ENCODE results near the gene SOCS1. TPM values are rescaled to one million over a fixed set of nuclear protein-coding genes. Genes with fewer than 3 reads are reported as not detected.

Gene SOCS1
- total RNA-seq, 4 donors from 2014 or later, result 5.3 to 10.5 (median 6.9) TPM

DNA sequence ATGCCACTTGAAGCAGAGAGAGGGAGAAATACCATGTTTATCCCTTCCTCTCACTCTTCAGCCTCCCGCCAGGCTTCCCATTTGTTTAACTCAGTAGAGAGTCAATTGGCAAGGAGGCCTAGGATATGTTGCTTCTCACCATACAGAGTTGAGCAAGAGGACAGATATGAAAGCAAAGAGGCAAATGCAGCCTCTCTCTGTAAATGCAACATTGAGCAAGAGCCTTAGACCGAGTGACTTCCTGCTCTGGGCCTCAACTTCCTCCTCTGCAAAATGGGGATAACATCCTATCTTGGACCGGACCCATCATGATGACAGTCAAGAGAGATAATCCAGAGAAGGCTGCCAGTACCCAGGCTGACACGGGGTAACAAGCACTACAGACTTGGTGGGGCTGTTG is 36.8 kb downstream of the SOCS1 start:
- TF ChIP-seq POLR2A (IDR thresholded peaks at IDR 0.05) (no peak), EP300 (IDR thresholded peaks at IDR 0.05) (no peak)
- Histone ChIP-seq H3K36me3 (no peaks in the 10 kb centered on the region), H3K27me3 (no peaks in the 10 kb centered on the region), H3K27ac (no peak overlapping the region), H3K4me1 (peaks cover 0 to 5% (median 0%) of the 10 kb centered on the region in 3 donors), H3K4me3 (no peak overlapping the region), H3K9me3 (peaks cover 0 to 38% (median 0%) of the 10 kb centered on the region in 3 donors)
- no peak for ATAC-seq
- 100% methylated on average over 1 to 2 of the region's 4 CpGs for WGBS, 2 donors (ENCODE audit: low coverage in 1 of 2)

DNA sequence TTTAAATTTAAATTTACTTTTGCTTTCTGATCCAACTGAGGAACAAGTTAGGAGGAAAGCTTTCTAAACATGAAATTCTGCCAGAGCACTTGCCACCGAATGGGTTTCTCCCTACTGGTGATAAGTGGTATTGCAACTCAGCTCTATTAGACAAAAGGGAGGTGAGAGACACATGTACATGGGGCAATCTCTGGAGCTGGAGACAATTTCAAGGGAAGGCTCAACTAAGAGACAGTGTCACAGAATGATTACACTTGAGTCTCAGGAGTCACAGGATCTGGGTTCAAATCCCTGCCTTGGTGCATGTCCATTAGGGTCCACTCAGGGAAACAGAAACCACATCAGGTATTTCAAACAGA is 37.4 kb downstream of the SOCS1 start:
- TF ChIP-seq POLR2AphosphoS5 (IDR thresholded peaks at IDR 0.05) (no peak), POLR2A (IDR thresholded peaks at IDR 0.05) (no peak), CTCF (IDR thresholded peaks at IDR 0.05) (peak in 1 of 4 experiments; percentile 15), EP300 (IDR thresholded peaks at IDR 0.05) (no peak)
- no peak for ATAC-seq
- Histone ChIP-seq H3K27me3 (no peaks in the 10 kb centered on the region), H3K36me3 (no peaks in the 10 kb centered on the region), H3K27ac (no peak overlapping the region), H3K9me3 (peaks cover 0 to 38% (median 0%) of the 10 kb centered on the region in 3 donors), H3K4me1 (no peaks in the 10 kb centered on the region), H3K4me3 (no peak overlapping the region)
- WGBS, 2 donors (ENCODE audit: low coverage in 1 of 2), result 88% methylated on average over 1 of the region's 1 CpG; no CpG with 5 or more reads in 1 of the 2 donors

- Histone ChIP-seq H3K4me1 (no peaks in the 10 kb centered on the region), H3K4me3 (no peak overlapping the region), H3K9me3 (peaks cover 0 to 38% (median 0%) of the 10 kb centered on the region in 3 donors), H3K27me3 (no peaks in the 10 kb centered on the region), H3K36me3 (no peaks in the 10 kb centered on the region), H3K27ac (no peak overlapping the region)
- TF ChIP-seq EP300 (IDR thresholded peaks at IDR 0.05) (no peak), POLR2A (IDR thresholded peaks at IDR 0.05) (no peak), CTCF (IDR thresholded peaks at IDR 0.05) (no peak), POLR2AphosphoS5 (IDR thresholded peaks at IDR 0.05) (no peak)
- WGBS, 2 donors (ENCODE audit: low coverage in 1 of 2), result 63 to 77% methylated on average over 2 to 3 of the region's 3 CpGs
- ATAC-seq, result no peak
Measured at GRCh38 chr16:11217651-11218603, 38.1 kb downstream of the SOCS1 start.

GRCh38 chr16:11215935-11216556 is 40.0 kb downstream of the SOCS1 start:
- WGBS, 2 donors (ENCODE audit: low coverage in 1 of 2), result 86 to 100% methylated on average over 2 to 3 of the region's 3 CpGs
- no peak overlapping the region for H3K4me3 ChIP-seq
- TF ChIP-seq EP300 (IDR thresholded peaks at IDR 0.05), result no peak
- no peak for TF ChIP-seq POLR2A (IDR thresholded peaks at IDR 0.05)
- no peak for TF ChIP-seq POLR2AphosphoS5 (IDR thresholded peaks at IDR 0.05)
- H3K4me1 ChIP-seq, result no peaks in the 10 kb centered on the region
- peaks cover 8% of the 10 kb centered on the region for H3K27me3 ChIP-seq
- H3K36me3 ChIP-seq, result no peaks in the 10 kb centered on the region
- peaks cover 0 to 38% (median 0%) of the 10 kb centered on the region in 3 donors for H3K9me3 ChIP-seq
- no peak for ATAC-seq
- no peak overlapping the region for H3K27ac ChIP-seq

DNA sequence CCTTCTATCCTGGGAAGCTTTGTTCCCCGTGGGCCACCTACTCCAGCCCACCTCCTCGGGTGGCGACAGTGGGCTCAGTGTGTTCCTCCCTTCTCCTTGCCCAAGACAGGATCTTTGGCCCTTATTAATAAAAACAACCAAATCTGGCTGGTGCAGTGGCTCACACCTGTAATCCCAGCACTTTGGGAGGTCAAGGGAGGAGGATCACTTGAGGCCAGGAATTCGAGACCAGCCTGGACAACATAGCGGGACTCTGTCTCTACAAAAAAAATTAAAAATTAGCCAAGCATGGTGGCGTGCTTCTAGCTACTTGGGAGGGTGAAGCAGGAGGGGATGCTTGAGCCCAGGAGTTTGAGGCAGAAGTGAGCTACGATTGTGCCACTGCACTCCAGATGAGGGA is 42.2 kb downstream of the SOCS1 start:
- Histone ChIP-seq H3K27me3 (peaks cover 13% of the 10 kb centered on the region), H3K4me3 (no peak overlapping the region), H3K9me3 (peaks cover 0 to 33% (median 0%) of the 10 kb centered on the region in 3 donors), H3K36me3 (no peaks in the 10 kb centered on the region), H3K4me1 (no peaks in the 10 kb centered on the region), H3K27ac (no peak overlapping the region)
- no peak for ATAC-seq
- 87% methylated on average over 3 of the region's 7 CpGs; no CpG with 5 or more reads in 1 of the 2 donors for WGBS, 2 donors (ENCODE audit: low coverage in 1 of 2)
- TF ChIP-seq POLR2A (IDR thresholded peaks at IDR 0.05) (no peak), CTCF (IDR thresholded peaks at IDR 0.05) (no peak), EP300 (IDR thresholded peaks at IDR 0.05) (no peak), POLR2AphosphoS5 (IDR thresholded peaks at IDR 0.05) (no peak)

Data from gastroesophageal sphincter (tissue), 4 donors.